H7 (cell line): ENCODE measurements around the gene HLA-A. TPM values are rescaled to one million over a fixed set of nuclear protein-coding genes. Genes with fewer than 3 reads are reported as not detected.

Experiments
- total RNA-seq: library from RNA; depleted of rRNA; stranded (reverse); fragments of >200 nt; shearing (Covaris generic); gene quantifications from 2 replicates; pipeline ENCODE4 v1.2.3, GENCODE V29; 2014; rRNA removed

The HLA-A gene
- total RNA-seq, 1 experiment from 2014 or later: 55.5 TPM

Other genes with a start within 250 kb of the HLA-A start
- 3.6 and 3.8 TPM in 2 replicates for gene HLA-F, start 219.1 kb upstream of the HLA-A start, total RNA-seq
- gene HLA-G, start 114.7 kb upstream of the HLA-A start, total RNA-seq: 0.41 and 0.48 TPM in 2 replicates
- gene POLR1H, start 118.7 kb downstream of the HLA-A start, total RNA-seq: 42.6 and 43.5 TPM in 2 replicates
- 26.1 and 27.2 TPM in 2 replicates for gene PPP1R11, start 124.7 kb downstream of the HLA-A start, total RNA-seq
- 0.14 TPM in 1 of 2 replicates, not detected in the other for gene RNF39, start 133.2 kb downstream of the HLA-A start, total RNA-seq
- gene TRIM31, start 170.6 kb downstream of the HLA-A start, total RNA-seq: not detected in 2 replicates
- gene TRIM40, start 193.6 kb downstream of the HLA-A start, total RNA-seq: not detected in 2 replicates
- not detected in 2 replicates for gene TRIM10, start 218.7 kb downstream of the HLA-A start, total RNA-seq
- 0.55 TPM in 1 of 2 replicates, not detected in the other for gene TRIM15, start 221.0 kb downstream of the HLA-A start, total RNA-seq